Ectodermal cell (in vitro differentiated cells): ENCODE results near the gene EGFL8.
A peak's percentile ranks its signal among the peaks of the same experiment; 100 is the strongest.

Source experiments
- H3K27ac ChIP-seq: 2 replicates; pipeline ENCODE4 v1.7.0; 2013; ENCODE audit warnings: mild to moderate bottlenecking, low read depth, low read length; ENCODE audit not compliant: insufficient read depth, poor library complexity, severe bottlenecking
- H3K27me3 ChIP-seq: 2 replicates; pipeline ENCODE4 v1.7.0; 2013; ENCODE audit warnings: mild to moderate bottlenecking, low read length; ENCODE audit not compliant: insufficient read depth, control insufficient read depth, poor library complexity, severe bottlenecking
- H3K36me3 ChIP-seq: one replicate; pipeline ENCODE4 v1.7.0; 2013; ENCODE audit warnings: low read length; ENCODE audit not compliant: control insufficient read depth, insufficient read depth
- H3K4me1 ChIP-seq: one replicate; pipeline ENCODE4 v1.7.0; 2013; ENCODE audit warnings: low read length; ENCODE audit not compliant: control insufficient read depth, insufficient read depth
- H3K4me3 ChIP-seq: 2 replicates; pipeline ENCODE4 v1.7.0; 2013; ENCODE audit warnings: low read depth, low read length, control low read depth; ENCODE audit not compliant: insufficient read depth
- H3K9me3 ChIP-seq: 2 replicates; pipeline ENCODE4 v1.7.0; 2013; ENCODE audit warnings: mild to moderate bottlenecking, low read length, moderate library complexity; ENCODE audit not compliant: control insufficient read depth
- WGBS, 2 experiments: methylation state at CpG; one replicate each; pipeline ENCODE4 v1.1.7; 2013; ENCODE audit warnings: missing lambda C conversion rate in 2 of 2; 5-methylcytosine and 5-hydroxymethylcytosine counted together

Gene EGFL8

GRCh38 chr6:32167154-32167760 lies 2.9 kb downstream of the EGFL8 start:
- Histone ChIP-seq H3K4me1 (peaks cover 34% of the 10 kb centered on the region), H3K36me3 (peaks cover 28% of the 10 kb centered on the region), H3K9me3 (no peaks in the 10 kb centered on the region), H3K4me3 (no peak overlapping the region), H3K27me3 (no peaks in the 10 kb centered on the region), H3K27ac (peak overlapping the region; percentile 50)
- 95% methylated on average over 32 of the region's 32 CpGs for WGBS, 2 experiments

- H3K4me1 ChIP-seq: peaks cover 34% of the 10 kb centered on the region
- peaks cover 28% of the 10 kb centered on the region for H3K36me3 ChIP-seq
- no peaks in the 10 kb centered on the region for H3K27me3 ChIP-seq
- H3K4me3 ChIP-seq: no peak overlapping the region
- H3K27ac ChIP-seq: peak overlapping the region; percentile 50
- WGBS, 2 experiments: 87 to 89% methylated on average over 6 of the region's 6 CpGs
- H3K9me3 ChIP-seq: no peaks in the 10 kb centered on the region
These were observed 3.4 kb downstream of the EGFL8 start for GRCh38 chr6:32167761-32168262.

DNA sequence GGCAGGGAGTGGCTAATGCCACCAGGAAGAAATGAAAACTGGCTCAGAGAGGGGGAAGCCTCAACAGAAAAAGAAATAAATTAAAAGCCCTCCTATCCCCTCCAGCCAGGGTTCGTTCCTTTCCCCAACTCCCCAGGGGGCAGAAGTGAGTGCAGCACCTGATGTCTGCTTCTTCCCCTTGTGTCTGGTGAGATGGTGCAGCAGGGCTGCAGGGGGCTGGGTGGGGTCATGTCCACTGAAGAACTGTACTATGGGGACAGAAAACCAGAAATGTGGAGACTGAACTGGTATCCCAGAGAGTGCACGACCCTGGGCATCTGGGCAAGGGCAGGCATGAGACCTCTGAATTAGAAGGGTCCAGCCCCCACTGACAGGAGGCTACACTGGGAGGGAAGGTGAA lies 4.0 kb downstream of the EGFL8 start:
- H3K4me3 ChIP-seq: no peak overlapping the region
- no peaks in the 10 kb centered on the region for H3K9me3 ChIP-seq
- H3K27me3 ChIP-seq: no peaks in the 10 kb centered on the region
- H3K36me3 ChIP-seq: peaks cover 28% of the 10 kb centered on the region
- 75 to 87% methylated on average over 2 of the region's 2 CpGs for WGBS, 2 experiments
- peak overlapping the region; percentile 6 for H3K27ac ChIP-seq
- H3K4me1 ChIP-seq: peaks cover 36% of the 10 kb centered on the region

DNA sequence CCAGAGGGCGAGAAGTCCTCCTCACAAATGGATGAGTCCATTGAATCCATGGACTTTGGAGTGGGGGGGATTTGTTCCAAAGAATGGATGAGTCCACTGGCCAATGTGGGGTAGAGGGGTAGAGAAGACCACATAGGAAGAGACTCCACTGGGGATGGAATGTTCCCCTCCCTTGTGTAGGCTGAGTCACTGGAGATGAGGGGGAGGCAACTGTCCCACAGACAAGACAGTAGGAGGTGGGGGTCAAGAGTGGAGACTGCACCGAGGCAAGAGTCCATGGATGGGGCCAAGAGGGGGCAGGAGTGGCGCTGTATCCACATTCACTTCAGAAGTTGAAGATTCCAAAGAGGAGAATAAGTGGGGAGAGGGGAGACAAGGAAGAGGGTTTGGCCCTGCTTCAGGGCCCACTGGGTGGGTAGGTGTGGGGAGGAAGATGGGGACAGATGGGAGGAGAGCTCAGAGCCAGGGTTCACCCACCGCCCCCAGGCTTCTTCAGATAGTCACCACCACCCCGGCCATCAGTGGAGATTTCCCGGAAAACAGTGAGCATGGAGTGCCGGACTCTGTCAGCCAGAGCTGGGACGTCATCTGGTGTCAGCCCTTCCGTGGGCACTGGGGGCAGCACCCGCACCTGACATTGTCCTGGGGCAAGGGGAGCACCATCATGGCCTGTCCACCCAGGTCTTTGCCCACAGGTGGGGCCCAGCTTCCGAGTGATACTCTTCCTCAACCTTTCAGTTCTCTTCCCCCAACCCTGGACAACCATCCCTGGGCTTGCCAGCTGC lies 4.6 kb downstream of the EGFL8 start:
- no peak overlapping the region for H3K27ac ChIP-seq
- peaks cover 31% of the 10 kb centered on the region for H3K4me1 ChIP-seq
- no peak overlapping the region for H3K4me3 ChIP-seq
- 94 to 95% methylated on average over 11 of the region's 11 CpGs for WGBS, 2 experiments
- no peaks in the 10 kb centered on the region for H3K27me3 ChIP-seq
- H3K9me3 ChIP-seq: no peaks in the 10 kb centered on the region
- H3K36me3 ChIP-seq: peaks cover 28% of the 10 kb centered on the region

GRCh38 chr6:32170294-32170693 lies 5.9 kb downstream of the EGFL8 start:
- H3K9me3 ChIP-seq: no peaks in the 10 kb centered on the region
- H3K36me3 ChIP-seq: peaks cover 28% of the 10 kb centered on the region
- no peak overlapping the region for H3K27ac ChIP-seq
- no peaks in the 10 kb centered on the region for H3K27me3 ChIP-seq
- WGBS, 2 experiments: 96% methylated on average over 11 of the region's 11 CpGs
- H3K4me1 ChIP-seq: peaks cover 30% of the 10 kb centered on the region
- no peak overlapping the region for H3K4me3 ChIP-seq

DNA sequence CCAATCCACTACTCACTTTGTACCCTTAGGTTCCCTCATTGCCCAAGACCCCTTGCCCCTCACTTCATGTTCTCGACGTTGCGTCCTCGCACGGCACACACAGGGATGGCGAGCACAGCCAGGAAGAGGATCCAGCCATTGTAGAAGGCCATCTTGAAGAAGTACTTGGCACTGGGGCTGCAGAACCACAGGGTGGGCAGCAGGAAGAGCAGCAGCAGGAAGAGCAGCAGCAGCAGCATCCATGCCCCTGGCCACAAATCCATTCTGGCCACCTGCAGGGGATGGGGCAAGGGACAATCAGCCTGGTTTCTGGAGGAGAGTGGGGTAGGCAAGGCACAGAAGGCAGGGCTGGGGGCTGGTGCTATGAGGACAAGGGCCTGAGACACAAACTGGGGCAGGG lies 6.8 kb downstream of the EGFL8 start:
- peaks cover 28% of the 10 kb centered on the region for H3K36me3 ChIP-seq
- no peaks in the 10 kb centered on the region for H3K27me3 ChIP-seq
- H3K27ac ChIP-seq: no peak overlapping the region
- H3K4me1 ChIP-seq: peaks cover 30% of the 10 kb centered on the region
- WGBS, 2 experiments: 91 to 94% methylated on average over 6 of the region's 6 CpGs
- H3K9me3 ChIP-seq: no peaks in the 10 kb centered on the region
- no peak overlapping the region for H3K4me3 ChIP-seq

DNA sequence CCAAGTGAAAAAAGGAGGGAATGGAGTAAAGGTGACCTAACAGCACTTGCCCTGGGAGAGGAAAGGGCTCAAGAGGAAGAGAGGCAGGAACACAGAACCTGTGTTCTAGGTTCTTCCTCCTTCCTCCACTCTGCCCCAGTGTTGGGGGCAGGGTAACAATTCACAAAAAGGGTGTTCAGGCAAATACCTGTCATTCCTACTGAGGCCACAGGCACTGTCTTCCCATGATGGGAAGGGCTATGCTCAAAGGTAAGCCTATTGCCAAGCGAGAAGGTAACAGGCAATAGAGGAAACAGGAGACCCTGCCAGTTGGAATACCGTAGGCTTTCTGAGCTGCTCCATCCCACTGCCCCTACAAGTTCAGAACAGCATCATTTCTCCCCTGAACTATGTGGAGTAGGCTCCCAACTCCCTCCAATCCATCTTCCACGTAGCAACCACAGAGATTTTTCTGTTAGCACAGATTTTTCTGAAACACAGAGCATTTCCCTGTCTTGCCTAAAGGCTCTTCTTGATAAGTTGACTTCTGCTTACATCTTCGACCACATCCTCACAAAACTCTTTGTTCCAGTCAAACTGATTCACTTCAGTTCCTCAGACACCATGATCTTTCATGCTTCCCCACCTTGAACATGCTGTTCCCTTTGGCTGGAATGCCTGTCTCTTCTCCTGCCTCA lies 8.8 kb downstream of the EGFL8 start:
- WGBS, 2 experiments: 79 to 85% methylated on average over 4 of the region's 4 CpGs
- peaks cover 22% of the 10 kb centered on the region for H3K4me1 ChIP-seq
- no peaks in the 10 kb centered on the region for H3K9me3 ChIP-seq
- H3K4me3 ChIP-seq: no peak overlapping the region
- no peaks in the 10 kb centered on the region for H3K27me3 ChIP-seq
- peaks cover 27% of the 10 kb centered on the region for H3K36me3 ChIP-seq
- no peak overlapping the region for H3K27ac ChIP-seq

GRCh38 chr6:32174416-32174815 lies 10.0 kb downstream of the EGFL8 start:
- Histone ChIP-seq H3K4me3 (peak overlapping the region; percentile 98), H3K4me1 (peaks cover 21% of the 10 kb centered on the region), H3K27ac (no peak overlapping the region), H3K9me3 (no peaks in the 10 kb centered on the region), H3K27me3 (no peaks in the 10 kb centered on the region), H3K36me3 (peaks cover 19% of the 10 kb centered on the region)
- WGBS, 2 experiments: 95% methylated on average over 1 of the region's 1 CpG

- WGBS, 2 experiments: 0 to 3% methylated on average over 2 of the region's 2 CpGs
- Histone ChIP-seq H3K9me3 (no peaks in the 10 kb centered on the region), H3K4me1 (peaks cover 25% of the 10 kb centered on the region), H3K27me3 (no peaks in the 10 kb centered on the region), H3K27ac (no peak overlapping the region), H3K4me3 (peak overlapping the region; percentile 98), H3K36me3 (peaks cover 12% of the 10 kb centered on the region)
These were observed 10.9 kb downstream of the EGFL8 start for GRCh38 chr6:32175322-32175710.
